Endothelial cell of umbilical vein (primary cell): Measurements from ENCODE around the gene RYR3.

Experiments
- EZH2 ChIP-seq: IDR thresholded peaks from 2 replicates; pipeline ENCODE4 v1.6.1; 2012; ENCODE audit warnings: borderline replicate concordance, low read depth, mild to moderate bottlenecking, moderate library complexity, low read length, inconsistent platforms; ENCODE audit not compliant: severe bottlenecking
- FOS ChIP-seq: IDR thresholded peaks from 2 replicates; pipeline ENCODE4 v1.6.1; 2011; ENCODE audit warnings: mild to moderate bottlenecking, low read length, moderate library complexity, borderline replicate concordance; ENCODE audit not compliant: insufficient read depth
- JUN ChIP-seq: IDR thresholded peaks from 2 replicates; pipeline ENCODE4 v1.6.1; 2011; ENCODE audit warnings: borderline replicate concordance, low read depth; ENCODE audit not compliant: insufficient read length, insufficient read depth
- MYC ChIP-seq: IDR thresholded peaks from one replicate; pipeline ENCODE4 v1.6.1; 2011; ENCODE audit warnings: mild to moderate bottlenecking, low read depth, low read length
- POLR2A ChIP-seq: IDR thresholded peaks from 2 replicates; pipeline ENCODE4 v1.6.1; 2012; ENCODE audit warnings: low read depth, mild to moderate bottlenecking, control low read depth, low read length
- POLR2AphosphoS5 ChIP-seq: IDR thresholded peaks from 2 replicates; pipeline ENCODE4 v1.6.1; 2012; ENCODE audit warnings: low read depth, mild to moderate bottlenecking, control low read depth, low read length, moderate library complexity; ENCODE audit not compliant: insufficient read depth
- TF ChIP-seq, protein P1 (sequence below), 2 donors: IDR thresholded peaks; 1 replicate in 1 of 2; 2 replicates in 1 of 2; pipeline ENCODE4 v1.5.1; 2011; ENCODE audit warnings: low read length in 2 of 2, mild to moderate bottlenecking in 2 of 2, moderate library complexity in 2 of 2, control low read depth in 1 of 2, inconsistent platforms in 1 of 2, low read depth in 1 of 2; ENCODE audit not compliant: insufficient read depth in 1 of 2; ENCODE audit errors: extremely low read depth in 1 of 2
- TF ChIP-seq, protein P2 (sequence below): IDR thresholded peaks from 2 replicates; pipeline ENCODE4 v1.6.1; 2011; ENCODE audit not compliant: insufficient read depth, insufficient read length

DNA sequence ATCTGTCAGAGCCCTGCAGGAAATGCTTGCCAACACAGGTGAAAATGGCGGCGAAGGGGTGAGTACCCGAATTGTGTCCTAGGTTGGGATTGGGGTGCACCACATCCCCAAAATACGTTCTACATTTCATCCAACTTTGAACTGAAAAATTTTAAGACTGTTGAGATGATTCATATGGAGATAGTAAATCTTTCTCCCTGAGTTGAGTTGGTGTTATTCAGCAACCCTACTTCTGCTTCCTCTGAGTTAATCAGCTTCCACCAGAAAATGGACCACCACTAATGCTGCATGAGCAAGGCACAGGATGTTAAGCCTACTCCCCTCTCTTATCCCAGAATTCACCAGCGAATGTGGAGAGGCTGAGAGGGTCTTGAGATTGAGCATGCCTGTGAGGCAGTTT lies 192.9 kb downstream of the RYR3 start:
- TF ChIP-seq EZH2 (no peak), POLR2A (no peak), POLR2AphosphoS5 (no peak), MYC (no peak), JUN (no peak), FOS (no peak)
- TF ChIP-seq, protein P1, sequence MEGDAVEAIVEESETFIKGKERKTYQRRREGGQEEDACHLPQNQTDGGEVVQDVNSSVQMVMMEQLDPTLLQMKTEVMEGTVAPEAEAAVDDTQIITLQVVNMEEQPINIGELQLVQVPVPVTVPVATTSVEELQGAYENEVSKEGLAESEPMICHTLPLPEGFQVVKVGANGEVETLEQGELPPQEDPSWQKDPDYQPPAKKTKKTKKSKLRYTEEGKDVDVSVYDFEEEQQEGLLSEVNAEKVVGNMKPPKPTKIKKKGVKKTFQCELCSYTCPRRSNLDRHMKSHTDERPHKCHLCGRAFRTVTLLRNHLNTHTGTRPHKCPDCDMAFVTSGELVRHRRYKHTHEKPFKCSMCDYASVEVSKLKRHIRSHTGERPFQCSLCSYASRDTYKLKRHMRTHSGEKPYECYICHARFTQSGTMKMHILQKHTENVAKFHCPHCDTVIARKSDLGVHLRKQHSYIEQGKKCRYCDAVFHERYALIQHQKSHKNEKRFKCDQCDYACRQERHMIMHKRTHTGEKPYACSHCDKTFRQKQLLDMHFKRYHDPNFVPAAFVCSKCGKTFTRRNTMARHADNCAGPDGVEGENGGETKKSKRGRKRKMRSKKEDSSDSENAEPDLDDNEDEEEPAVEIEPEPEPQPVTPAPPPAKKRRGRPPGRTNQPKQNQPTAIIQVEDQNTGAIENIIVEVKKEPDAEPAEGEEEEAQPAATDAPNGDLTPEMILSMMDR (IDR thresholded peaks at IDR 0.05; ENCODE audit: extremely low read depth in 1 of 2, insufficient read depth in 1 of 2, low read depth in 1 of 2, low read length in 2 of 2) = no peak
- TF ChIP-seq, protein P2, sequence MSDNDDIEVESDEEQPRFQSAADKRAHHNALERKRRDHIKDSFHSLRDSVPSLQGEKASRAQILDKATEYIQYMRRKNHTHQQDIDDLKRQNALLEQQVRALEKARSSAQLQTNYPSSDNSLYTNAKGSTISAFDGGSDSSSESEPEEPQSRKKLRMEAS = no peak
